Epidermal melanocyte (primary cell): ENCODE data around the gene PRSS56.

Source experiments
- DNase-seq: peaks from one replicate; pipeline ENCODE4 v3.0.0; 2011; ENCODE audit warnings: low spot score; ENCODE audit not compliant: insufficient read length

PRSS56 gene

DNA sequence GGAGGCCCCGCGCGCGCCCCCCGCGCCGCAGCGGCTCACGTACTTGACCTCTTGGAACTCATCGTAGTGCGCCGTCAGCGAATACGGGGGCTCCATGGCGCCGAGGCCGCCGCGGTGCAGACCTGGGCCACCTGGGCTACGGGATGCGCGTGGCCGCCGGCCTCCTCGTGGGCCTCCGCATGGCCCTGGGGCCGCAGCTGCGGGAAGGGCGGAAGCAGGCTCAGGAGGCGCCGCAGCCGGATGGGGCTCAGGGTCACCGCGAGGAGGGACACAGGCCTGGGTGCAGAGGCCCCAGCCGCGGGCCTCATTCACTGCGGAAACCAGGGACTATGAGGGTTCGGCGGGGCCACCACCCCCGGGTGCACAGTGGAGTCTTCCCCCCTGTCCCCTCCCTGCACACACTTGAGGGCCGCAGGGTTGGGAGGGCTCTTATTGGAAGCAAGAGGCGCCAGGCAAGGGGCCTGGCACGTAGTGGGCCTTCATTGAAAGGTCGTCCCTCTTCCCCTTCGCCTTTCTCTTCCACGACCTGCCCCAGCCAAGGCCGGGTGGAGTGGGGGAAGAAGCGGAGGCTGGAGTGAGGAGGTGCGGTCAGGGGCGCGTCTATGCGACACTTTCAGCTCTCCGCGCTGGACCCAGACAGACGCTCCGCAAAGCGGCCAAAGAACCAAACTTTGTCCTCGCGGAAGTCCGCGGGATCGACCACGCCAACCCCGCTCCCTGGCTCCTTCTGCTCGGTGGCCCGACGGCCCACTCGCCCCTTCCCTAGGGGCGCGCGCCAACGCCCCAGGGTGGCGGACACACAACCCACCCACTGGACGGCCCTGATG lies 33.4 kb upstream of the PRSS56 start:
- no peak for DNase-seq

GRCh38 chr2:232487385-232488096 lies 32.6 kb upstream of the PRSS56 start, which contains the start of gene ECEL1:
Gene ECEL1 (minus strand): TSS chr2:232487834. CDS start chr2:232486653, 1,181 bp downstream.
- DNase-seq: no peak

DNA sequence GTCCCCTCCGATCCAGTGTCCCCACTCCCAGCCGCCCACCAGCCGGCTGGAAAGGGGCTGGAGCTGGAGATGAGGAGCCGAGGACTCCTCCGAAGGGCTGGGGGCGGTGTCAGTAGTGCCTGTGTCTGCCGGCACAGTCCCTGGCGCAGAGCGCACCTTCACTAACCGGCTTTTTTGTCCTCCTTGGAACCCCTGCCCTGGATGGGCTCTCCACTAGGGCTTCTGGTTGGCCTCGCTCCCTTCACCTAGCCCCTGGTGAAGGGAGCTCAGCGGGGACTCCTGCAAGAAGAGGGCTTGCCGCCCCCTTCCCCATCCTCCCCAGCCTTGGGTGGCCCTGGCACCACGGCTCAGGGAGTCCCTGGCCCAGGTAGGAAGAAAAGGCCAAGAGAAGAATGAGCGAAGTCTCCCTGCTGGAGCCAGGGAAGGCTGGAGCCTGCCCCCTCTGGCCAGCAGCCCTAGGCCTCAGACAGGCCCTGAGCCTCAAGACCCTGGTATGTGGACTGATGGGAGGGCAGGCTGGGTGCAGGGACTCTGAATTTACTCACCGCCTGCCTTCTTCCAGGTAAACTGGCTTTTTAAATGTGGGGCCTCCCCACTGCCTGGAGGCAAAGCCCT lies 32.0 kb upstream of the PRSS56 start:
- no peak for DNase-seq

DNA sequence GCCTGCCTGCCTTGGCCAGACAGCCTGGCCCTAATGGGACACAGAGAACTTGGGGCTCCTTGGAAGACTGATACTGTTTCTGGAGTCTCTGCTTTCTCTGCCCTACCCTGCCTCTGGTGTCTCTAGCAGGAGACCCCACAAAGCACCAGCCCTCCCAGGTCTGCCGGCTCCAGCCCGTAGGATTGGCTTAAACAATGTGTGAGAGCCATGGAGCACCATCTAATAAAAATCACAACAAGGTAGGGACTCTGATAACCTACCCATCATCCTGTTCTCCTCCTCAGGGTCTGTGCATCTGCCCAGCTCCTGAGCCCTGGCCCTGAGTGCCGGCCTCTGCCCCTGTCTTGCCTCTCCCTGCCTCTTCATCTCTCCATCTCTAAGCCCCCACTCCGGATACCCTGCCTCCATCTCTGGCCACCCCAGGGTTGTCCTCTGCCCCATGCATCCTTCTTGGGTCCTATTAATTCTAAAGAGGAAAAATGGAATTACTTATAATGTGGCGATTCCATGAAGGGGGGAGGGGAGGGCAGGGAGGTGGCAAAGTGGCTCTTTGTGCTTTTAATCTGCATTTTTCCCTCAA lies 31.4 kb upstream of the PRSS56 start:
- no peak for DNase-seq

- DNase-seq: no peak
Observed at GRCh38 chr2:232489516-232490220, 30.5 kb upstream of the PRSS56 start.

GRCh38 chr2:232490221-232491138 lies 29.7 kb upstream of the PRSS56 start:
- DNase-seq: no peak

DNA sequence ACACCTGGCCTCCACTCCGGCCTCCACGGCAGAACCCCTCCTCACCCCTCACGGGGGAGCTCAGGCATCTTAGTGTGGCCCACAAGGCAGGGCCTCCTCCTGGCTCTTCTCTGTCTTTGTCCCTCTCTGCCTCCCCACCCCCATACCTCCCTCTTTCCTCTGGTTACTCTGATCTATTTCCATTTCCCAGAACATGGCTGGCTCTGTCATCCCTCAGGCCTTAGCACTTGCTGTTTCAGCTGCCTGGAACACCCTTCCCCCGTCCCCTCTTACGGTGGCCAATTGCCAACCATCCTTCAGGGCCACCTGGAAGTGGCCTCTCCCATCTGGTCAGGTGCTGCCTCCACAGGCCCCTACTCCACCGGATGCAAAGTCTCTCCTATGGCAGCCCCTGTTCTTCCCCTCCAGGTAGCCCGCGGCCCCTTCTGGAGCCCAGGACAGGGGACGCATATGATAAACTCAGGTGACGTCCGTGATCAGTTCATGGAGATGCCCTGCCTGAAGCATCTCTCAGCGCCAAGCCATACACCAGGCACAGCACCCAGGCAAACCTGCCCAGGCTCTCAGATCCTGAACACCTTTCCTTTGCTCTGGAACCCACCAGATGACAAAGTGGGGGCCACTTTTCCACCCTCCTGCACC lies 28.9 kb upstream of the PRSS56 start:
- no peak for DNase-seq

DNA sequence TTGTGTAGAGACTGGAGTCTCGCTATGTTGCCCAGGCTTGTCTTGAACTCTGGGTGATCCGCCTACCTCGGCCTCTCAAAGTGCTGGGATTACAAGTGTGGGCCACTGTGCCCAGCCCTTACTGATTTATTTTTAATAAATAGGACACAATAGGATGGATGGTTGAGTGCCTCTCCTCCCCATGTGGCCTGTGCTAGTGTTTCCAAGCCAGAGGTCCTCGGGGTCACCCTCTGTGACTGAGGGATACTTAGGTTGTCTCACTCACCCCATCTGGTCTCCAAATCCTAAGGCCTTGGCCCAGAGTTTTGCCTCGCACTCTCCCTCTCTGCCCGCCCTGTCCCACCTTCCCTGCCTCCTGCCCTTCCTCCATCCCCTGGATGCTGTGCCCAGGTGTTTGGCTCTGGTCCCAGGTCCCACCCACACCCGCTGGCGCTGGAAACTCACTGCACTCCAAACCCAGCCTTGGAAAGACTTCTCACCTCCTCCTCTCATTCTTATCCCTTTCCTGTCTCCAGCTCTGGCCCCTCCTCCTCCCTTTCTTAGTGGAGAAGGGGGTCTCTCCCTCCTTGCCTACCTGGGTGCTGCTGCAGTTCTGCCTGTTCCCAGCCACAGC lies 27.8 kb upstream of the PRSS56 start:
- no peak for DNase-seq

DNA sequence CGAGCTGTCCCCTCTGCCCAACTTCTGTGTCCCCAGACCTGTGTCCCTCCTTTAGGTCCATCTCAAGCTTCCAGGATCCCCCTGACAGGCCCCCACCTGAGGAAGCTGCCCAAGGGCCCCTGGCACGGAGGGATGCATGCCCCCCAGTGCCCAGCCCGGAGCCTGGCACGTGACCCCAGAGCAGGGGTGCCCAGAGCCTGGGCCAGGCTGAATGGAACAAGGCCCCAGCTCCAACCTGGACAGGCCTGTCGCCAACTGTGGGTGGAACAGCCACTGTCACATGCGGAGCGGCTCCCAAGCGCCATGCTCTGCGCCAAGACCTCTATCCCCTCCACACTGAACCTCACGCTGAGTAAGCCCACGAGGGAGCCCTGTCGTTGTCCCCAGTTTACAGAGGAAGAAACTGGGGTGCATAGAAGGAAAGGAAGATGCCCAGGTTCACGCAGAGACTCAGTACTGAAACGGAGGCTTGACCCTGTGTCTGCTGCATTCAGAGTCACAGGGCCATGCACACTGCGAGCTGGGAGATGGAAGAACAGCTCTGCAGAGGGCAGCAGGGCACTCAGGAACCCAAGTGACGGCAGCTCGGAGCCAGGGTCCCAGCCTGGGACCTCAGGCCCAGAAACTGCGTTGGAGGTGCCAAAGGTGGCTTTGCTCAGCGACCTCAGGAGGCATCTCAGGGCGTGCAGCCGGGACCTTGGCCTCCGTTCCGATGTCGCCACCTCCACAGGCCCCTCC lies 27.1 kb upstream of the PRSS56 start:
- DNase-seq: no peak

GRCh38 chr2:232493701-232494474 lies 26.3 kb upstream of the PRSS56 start:
- DNase-seq: no peak

DNA sequence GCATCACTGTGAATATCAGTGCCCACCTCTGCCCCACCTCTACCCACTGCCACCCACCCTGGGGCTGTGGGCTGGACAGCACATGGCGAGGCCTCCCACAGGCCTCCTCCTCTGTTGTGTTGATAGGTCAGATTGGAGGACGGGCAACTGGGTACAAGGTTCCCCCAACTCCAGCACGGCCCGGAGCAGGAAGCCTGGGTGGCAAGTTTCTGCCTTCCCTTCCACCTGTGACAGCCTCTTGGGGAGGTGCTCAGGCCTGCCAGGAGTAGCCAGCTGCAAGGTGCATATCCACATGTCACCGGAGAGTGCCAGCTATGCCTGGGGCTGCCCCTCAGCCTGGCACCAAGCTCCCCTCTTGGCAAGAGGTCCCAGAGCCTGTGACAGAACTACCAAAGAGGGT lies 25.6 kb upstream of the PRSS56 start:
- no peak for DNase-seq

DNA sequence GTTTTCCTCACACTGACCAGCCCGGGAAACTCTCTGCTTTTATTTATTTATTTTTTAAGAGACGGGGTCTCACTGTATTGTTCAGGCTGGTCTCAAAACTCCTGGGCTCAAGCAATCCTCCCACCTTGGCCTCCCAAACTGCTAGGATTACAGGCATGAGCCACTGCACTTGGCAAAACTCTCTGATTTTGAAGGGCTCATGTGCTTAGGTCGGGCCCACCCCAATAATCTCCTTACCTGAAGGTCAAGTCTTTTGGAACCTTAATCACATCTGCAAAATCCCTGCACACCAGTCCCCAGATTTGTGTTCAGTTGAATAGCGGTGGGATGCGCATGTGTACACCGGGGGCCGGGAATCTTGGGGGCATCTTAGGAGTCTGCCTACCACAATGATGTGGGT lies 24.9 kb upstream of the PRSS56 start:
- no peak for DNase-seq

GRCh38 chr2:232496501-232497270 lies 23.5 kb upstream of the PRSS56 start:
- no peak for DNase-seq

- DNase-seq: no peak
Observed at GRCh38 chr2:232497348-232497747, 22.8 kb upstream of the PRSS56 start.

DNA sequence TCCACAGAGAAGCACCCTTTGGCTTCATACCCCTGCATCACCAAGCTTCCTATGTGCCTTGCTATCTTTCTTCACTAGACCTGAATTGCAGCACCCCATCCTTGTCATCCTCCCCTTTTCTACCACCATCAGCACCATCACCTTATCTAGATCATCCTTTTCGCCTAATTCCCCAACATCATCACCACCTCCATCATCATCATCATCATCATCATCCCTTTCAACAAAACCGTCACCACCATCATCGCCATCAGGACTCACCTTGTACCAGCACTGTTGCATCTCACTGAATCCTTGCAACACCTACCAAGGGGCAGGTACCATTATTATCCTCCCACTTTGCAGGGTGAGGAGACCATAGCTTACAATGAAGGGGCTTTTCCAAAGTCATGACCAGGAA lies 21.7 kb upstream of the PRSS56 start:
- no peak for DNase-seq

- no peak for DNase-seq
Observed at GRCh38 chr2:232501331-232501771, 18.8 kb upstream of the PRSS56 start.

DNA sequence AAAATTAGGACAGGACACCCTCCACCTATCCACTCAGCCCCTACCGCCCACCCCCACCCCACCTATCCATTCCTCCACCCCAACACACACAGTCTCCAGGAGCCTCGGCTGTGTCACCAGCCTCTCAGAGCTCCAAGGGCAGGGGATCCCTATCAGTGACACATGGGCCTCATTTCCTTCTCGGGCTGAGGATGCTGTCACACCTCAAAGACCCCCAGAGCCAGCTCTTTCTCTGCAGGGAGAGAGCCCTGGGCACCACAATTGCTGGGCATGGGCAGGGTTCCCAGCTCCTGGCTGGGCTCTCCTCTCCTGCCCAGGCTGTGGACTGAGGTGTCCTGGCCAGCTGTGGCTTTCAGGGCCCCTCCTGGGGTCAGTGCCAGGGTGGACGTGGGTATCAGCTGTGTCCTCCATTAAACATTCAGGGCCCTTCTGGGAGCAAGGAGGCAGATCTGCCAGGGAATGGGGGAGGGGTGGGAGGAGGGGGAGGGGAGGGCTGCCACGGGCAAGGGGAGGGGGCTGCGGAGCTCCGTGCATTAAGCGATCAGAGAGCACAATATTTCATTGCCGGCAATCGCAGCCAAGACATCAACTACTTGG lies 18.3 kb upstream of the PRSS56 start:
- no peak for DNase-seq
